Measurements from ENCODE around the gene USP25.

DNA sequence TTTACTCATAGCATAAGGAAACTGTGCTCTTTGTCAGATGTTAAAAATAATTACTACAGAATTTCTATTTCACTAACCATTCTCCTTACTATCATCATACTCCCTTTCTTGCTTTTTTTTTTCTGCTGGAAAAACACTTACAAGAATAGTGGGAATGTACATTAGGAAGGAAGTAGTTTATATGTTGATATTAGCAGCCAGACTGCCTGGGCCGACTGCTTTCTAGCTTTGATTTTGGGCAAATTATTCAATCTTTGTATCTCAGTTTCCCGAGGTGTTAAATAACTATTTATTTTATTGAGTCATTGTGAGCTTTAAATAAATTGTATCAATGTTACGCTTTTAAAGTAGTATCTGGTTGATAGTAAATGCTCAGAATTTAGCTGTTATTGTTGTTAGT is 122.4 kb downstream of the USP25 start:
- TF ChIP-seq POLR2AphosphoS5 (IDR thresholded peaks at IDR 0.05; ENCODE audit: low read depth, low read length): no peak
- no peak for TF ChIP-seq POLR2A (IDR thresholded peaks at IDR 0.05; ENCODE audit: low read depth, low read length)
- TF ChIP-seq TAF1 (IDR thresholded peaks at IDR 0.05; ENCODE audit: borderline replicate concordance, low read depth, low read length): no peak

All from GM12892 (cell line).